CD14-positive monocyte (primary cell): ENCODE results near the gene NEK10. TPM values are rescaled to one million over a fixed set of nuclear protein-coding genes. Genes with fewer than 3 reads are reported as not detected.

Source experiments
- DNase-seq, 3 donors: peaks; one replicate each; pipeline ENCODE4 v3.0.0-alpha.2; 2011 to 2022
- H2AFZ ChIP-seq: 2 replicates; pipeline ENCODE4 v1.6.0; 2012; ENCODE audit warnings: mild to moderate bottlenecking, low read depth, low read length, inconsistent platforms; ENCODE audit not compliant: insufficient read depth, poor library complexity, severe bottlenecking
- H3K27ac ChIP-seq, 2 donors: 1 replicate in 1 of 2; 2 replicates in 1 of 2; pipeline ENCODE4 v1.5.1; 2012 to 2013; ENCODE audit warnings: low read length in 2 of 2, control low read depth in 1 of 2, inconsistent platforms in 1 of 2, low read depth in 1 of 2, mild to moderate bottlenecking in 1 of 2
- H3K27me3 ChIP-seq, 2 donors: one replicate each; pipeline versions ENCODE4 v1.6.0 to v1.6.1; 2011 to 2013; ENCODE audit warnings: low read length in 2 of 2; ENCODE audit not compliant: control insufficient read depth in 2 of 2, insufficient read depth in 2 of 2
- H3K36me3 ChIP-seq, 2 donors: replicated peaks in 1 of 2; 1 replicate in 1 of 2; 2 replicates in 1 of 2; pipeline versions ENCODE4 v1.5.1 to v1.6.1; 2012 to 2013; ENCODE audit warnings: low read length in 2 of 2, control low read depth in 1 of 2, inconsistent platforms in 1 of 2, mild to moderate bottlenecking in 1 of 2; ENCODE audit not compliant: insufficient read depth in 2 of 2, control insufficient read depth in 1 of 2
- H3K4me1 ChIP-seq, 2 donors: 1 replicate in 1 of 2; 2 replicates in 1 of 2; pipeline versions ENCODE4 v1.5.1 to v1.6.1; 2012 to 2013; ENCODE audit warnings: low read length in 2 of 2, control low read depth in 1 of 2, inconsistent platforms in 1 of 2, mild to moderate bottlenecking in 1 of 2, moderate library complexity in 1 of 2; ENCODE audit not compliant: insufficient read depth in 2 of 2, control insufficient read depth in 1 of 2
- H3K4me2 ChIP-seq: replicated peaks from 2 replicates; pipeline ENCODE3; 2012; ENCODE audit warnings: low read length, moderate library complexity, mild to moderate bottlenecking; ENCODE audit not compliant: poor library complexity, severe bottlenecking; ENCODE audit errors: extremely low read depth
- H3K4me3 ChIP-seq, 3 experiments: fragments of 200-600 bp in 1 of 3; sonication (generic) in 1 of 3; replicated peaks in 1 of 3; 1 replicate in 2 of 3; 2 replicates in 1 of 3; pipeline ENCODE4 v1.5.1; 2011 to 2013; ENCODE audit warnings: low read length in 3 of 3, mild to moderate bottlenecking in 3 of 3, control low read depth in 2 of 3, low read depth in 2 of 3, inconsistent platforms in 1 of 3, moderate library complexity in 1 of 3
- H3K79me2 ChIP-seq: 2 replicates; pipeline ENCODE4 v1.6.0; 2012; ENCODE audit warnings: mild to moderate bottlenecking, control low read depth, inconsistent platforms, low read length, moderate library complexity; ENCODE audit not compliant: insufficient read depth
- H3K9ac ChIP-seq: 2 replicates; pipeline ENCODE4 v1.6.0; 2017; ENCODE audit warnings: low read length, mild to moderate bottlenecking; ENCODE audit not compliant: insufficient read depth, poor library complexity, severe bottlenecking
- H3K9me3 ChIP-seq, 2 donors: replicated peaks in 1 of 2; 1 replicate in 1 of 2; 2 replicates in 1 of 2; pipeline versions ENCODE4 v1.5.1 to v1.6.1; 2012 to 2013; ENCODE audit warnings: low read length in 2 of 2, control low read depth in 1 of 2; ENCODE audit not compliant: control insufficient read depth in 1 of 2, insufficient read depth in 1 of 2
- H4K20me1 ChIP-seq: 2 replicates; pipeline ENCODE4 v1.6.0; 2012; ENCODE audit warnings: mild to moderate bottlenecking, low read length, control low read depth, moderate library complexity; ENCODE audit not compliant: insufficient read depth
- H3K27ac Mint-ChIP-seq, 7 donors: one replicate each; pipeline ENCODE4 v1.8.0; 2020; ENCODE audit warnings: mild to moderate bottlenecking in 7 of 7, mixed read lengths in 7 of 7, moderate library complexity in 6 of 7, inconsistent platforms in 2 of 7
- H3K27me3 Mint-ChIP-seq, 3 donors: one replicate each; pipeline ENCODE4 v1.8.0; 2021 to 2022; ENCODE audit warnings: low read depth in 3 of 3, mild to moderate bottlenecking in 3 of 3, mixed read lengths in 3 of 3, moderate library complexity in 3 of 3, inconsistent platforms in 1 of 3
- H3K36me3 Mint-ChIP-seq, 2 donors: one replicate each; pipeline ENCODE4 v1.8.0; 2020; ENCODE audit warnings: mixed read lengths in 2 of 2, inconsistent platforms in 1 of 2, mild to moderate bottlenecking in 1 of 2
- H3K4me1 Mint-ChIP-seq: one replicate; pipeline ENCODE4 v1.8.0; 2020; ENCODE audit warnings: mild to moderate bottlenecking, mixed read lengths
- H3K4me3 Mint-ChIP-seq, 2 donors: one replicate each; pipeline ENCODE4 v1.8.0; 2020; ENCODE audit warnings: mild to moderate bottlenecking in 2 of 2, mixed read lengths in 2 of 2, moderate library complexity in 1 of 2
- H3K9me3 Mint-ChIP-seq, 7 donors: one replicate each; pipeline ENCODE4 v1.8.0; 2020 to 2022; ENCODE audit warnings: mixed read lengths in 7 of 7, mild to moderate bottlenecking in 6 of 7, moderate library complexity in 6 of 7, inconsistent platforms in 2 of 7
- CTCF ChIP-seq: fragments of 200-600 bp; IDR thresholded peaks from one replicate; pipeline ENCODE4 v1.8.0; 2022; ENCODE audit warnings: antibody characterized with exemption, mild to moderate bottlenecking
- WGBS: methylation state at CpG from one replicate; pipeline ENCODE4 v1.1.5; 2013; ENCODE audit warnings: missing lambda C conversion rate; ENCODE audit not compliant: insufficient coverage; 5-methylcytosine and 5-hydroxymethylcytosine counted together
- intact Hi-C, 2 donors: fragments of 100-400 bp; cut with micrococcal nuclease; formaldehyde crosslinking; loops; one replicate each; pipeline versions ENCODE4 v1.15.0 to v1.15.1; 2023
- polyA plus RNA-seq, 3 donors: library from polyadenylated mRNA; depleted of rRNA in 1 of 3; unstranded in 2 of 3; stranded (reverse) in 1 of 3; fragments of 300-500 nt in 2 of 3; fragments of >200 nt in 1 of 3; fragmentation: Illumina TruSeq in 2 of 3; gene quantifications; 1 replicate in 2 of 3; 2 replicates in 1 of 3; pipeline ENCODE4 v1.2.3, GENCODE V29; 2012 to 2021

The NEK10 gene
- polyA plus RNA-seq, 3 donors, result not detected

- Mint-ChIP-seq H3K4me1 (no peaks in the 10 kb centered on the region), H3K36me3 (no peaks in the 10 kb centered on the region), H3K9me3 (peaks cover 0 to 12% (median 3%) of the 10 kb centered on the region in 7 donors), H3K4me3 (no peak overlapping the region), H3K27me3 (no peaks in the 10 kb centered on the region), H3K27ac (peak overlapping the region in 1 of 7 donors; percentile 9)
- DNase-seq, result no peak
- Histone ChIP-seq H3K79me2 (no peaks in the 10 kb centered on the region), H3K27me3 (no peaks in the 10 kb centered on the region), H2AFZ (no peak overlapping the region), H3K9me3 (no peaks in the 10 kb centered on the region), H3K27ac (no peak overlapping the region), H3K4me2 (no peak overlapping the region), H3K4me1 (no peaks in the 10 kb centered on the region), H4K20me1 (no peaks in the 10 kb centered on the region), H3K4me3 (no peak overlapping the region), H3K36me3 (no peaks in the 10 kb centered on the region), H3K9ac (no peak overlapping the region)
- 73% methylated on average over 1 of the region's 2 CpGs for WGBS
- intact Hi-C loops, result no loop called here
- TF ChIP-seq CTCF, result no peak
Measured at GRCh38 chr3:27244374-27244773, 124.8 kb downstream of the NEK10 start.

- intact Hi-C loops, result no loop called here
- Mint-ChIP-seq H3K36me3 (no peaks in the 10 kb centered on the region), H3K4me3 (no peak overlapping the region), H3K9me3 (peaks cover 9 to 31% (median 20%) of the 10 kb centered on the region in 7 donors), H3K27me3 (no peaks in the 10 kb centered on the region), H3K27ac (no peak overlapping the region), H3K4me1 (no peaks in the 10 kb centered on the region)
- Histone ChIP-seq H3K4me2 (no peak overlapping the region), H4K20me1 (no peaks in the 10 kb centered on the region), H3K9ac (no peak overlapping the region), H3K27ac (no peak overlapping the region), H2AFZ (no peak overlapping the region), H3K4me3 (no peak overlapping the region), H3K27me3 (no peaks in the 10 kb centered on the region), H3K4me1 (no peaks in the 10 kb centered on the region), H3K79me2 (no peaks in the 10 kb centered on the region), H3K36me3 (no peaks in the 10 kb centered on the region), H3K9me3 (peaks cover 10 to 31% of the 10 kb centered on the region in 2 donors)
- no peak for DNase-seq
- no peak for TF ChIP-seq CTCF
Measured at GRCh38 chr3:27239951-27240350, 129.2 kb downstream of the NEK10 start.
